ENCODE results near the gene DKKL1.

The DKKL1 gene

GRCh38 chr19:49407079-49407478 lies 43.4 kb downstream of the DKKL1 start:
- Mint-ChIP-seq H3K4me1 (peaks cover 33% of the 10 kb centered on the region), H3K36me3 (ENCODE audit: low read depth) (no peaks in the 10 kb centered on the region), H3K27me3 (ENCODE audit: low read depth) (peaks cover 19% of the 10 kb centered on the region), H3K4me3 (no peak overlapping the region), H3K27ac (no peak overlapping the region), H3K9me3 (no peaks in the 10 kb centered on the region)
- no peak for TF ChIP-seq CTCF (IDR thresholded peaks at IDR 0.05; ENCODE audit: unreplicated experiment in 3 of 3)

GRCh38 chr19:49407482-49408015 lies 43.9 kb downstream of the DKKL1 start:
- Mint-ChIP-seq H3K4me1 (peaks cover 36% of the 10 kb centered on the region), H3K9me3 (no peaks in the 10 kb centered on the region), H3K36me3 (ENCODE audit: low read depth) (no peaks in the 10 kb centered on the region), H3K27me3 (ENCODE audit: low read depth) (peaks cover 20% of the 10 kb centered on the region), H3K4me3 (no peak overlapping the region), H3K27ac (peak overlapping the region; percentile 7 to 80 (median 68))
- TF ChIP-seq CTCF (IDR thresholded peaks at IDR 0.05; ENCODE audit: unreplicated experiment in 3 of 3) = no peak

- Mint-ChIP-seq H3K27ac (peak overlapping the region in 2 of 3 experiments; percentile 33 to 68), H3K27me3 (ENCODE audit: low read depth) (peaks cover 18% of the 10 kb centered on the region), H3K4me1 (peaks cover 43% of the 10 kb centered on the region), H3K9me3 (no peaks in the 10 kb centered on the region), H3K36me3 (ENCODE audit: low read depth) (no peaks in the 10 kb centered on the region), H3K4me3 (no peak overlapping the region)
- no peak for TF ChIP-seq CTCF (IDR thresholded peaks at IDR 0.05; ENCODE audit: unreplicated experiment in 3 of 3)
Measured at GRCh38 chr19:49408816-49409440, 45.3 kb downstream of the DKKL1 start.

GRCh38 chr19:49409441-49410029 lies 45.9 kb downstream of the DKKL1 start:
- Mint-ChIP-seq H3K9me3 (no peaks in the 10 kb centered on the region), H3K27me3 (ENCODE audit: low read depth) (peaks cover 17% of the 10 kb centered on the region), H3K4me3 (no peak overlapping the region), H3K4me1 (peaks cover 40% of the 10 kb centered on the region), H3K36me3 (ENCODE audit: low read depth) (no peaks in the 10 kb centered on the region), H3K27ac (no peak overlapping the region)
- no peak for TF ChIP-seq CTCF (IDR thresholded peaks at IDR 0.05; ENCODE audit: unreplicated experiment in 3 of 3)

GRCh38 chr19:49411681-49412326 lies 48.1 kb downstream of the DKKL1 start:
- peaks cover 41% of the 10 kb centered on the region for H3K4me1 Mint-ChIP-seq
- H3K36me3 Mint-ChIP-seq (ENCODE audit: low read depth) = no peaks in the 10 kb centered on the region

More at GRCh38 chr19:49411681-49412326, 48.1 kb downstream of the DKKL1 start:
- H3K27ac Mint-ChIP-seq = peak overlapping the region; percentile 67 to 90 (median 81)
- no peaks in the 10 kb centered on the region for H3K9me3 Mint-ChIP-seq
- TF ChIP-seq CTCF (IDR thresholded peaks at IDR 0.05; ENCODE audit: unreplicated experiment in 3 of 3) = no peak
- H3K27me3 Mint-ChIP-seq (ENCODE audit: low read depth) = peaks cover 26% of the 10 kb centered on the region
- peak overlapping the region in 1 of 3 experiments; percentile 35 for H3K4me3 Mint-ChIP-seq

All from nephron (organoid).